Epidermal melanocyte (primary cell): ENCODE measurements around the gene PAX2.

ENCODE experiments used
- DNase-seq: peaks from one replicate; pipeline ENCODE4 v3.0.0; 2011; ENCODE audit warnings: low spot score; ENCODE audit not compliant: insufficient read length

PAX2 gene

GRCh38 chr10:100875484-100876166 is 130.2 kb downstream of the PAX2 start:
- DNase-seq = no peak

- no peak for DNase-seq
Measured at GRCh38 chr10:100876585-100877460, 131.4 kb downstream of the PAX2 start.

GRCh38 chr10:100877461-100877850 is 132.1 kb downstream of the PAX2 start:
- DNase-seq = no peak

GRCh38 chr10:100878291-100878910 is 133.0 kb downstream of the PAX2 start:
- peak; percentile 91 for DNase-seq
